Stimulated activated CD4-positive, alpha-beta T cell treated with anti-CD3 and anti-CD28 coated beads, Interleukin-1b, Interleukin-23, amount 100 ng/mL, for 1 hour (primary cell): ENCODE results near the gene ELMOD1.

ENCODE experiments used
- DNase-seq, 2 donors: peaks; one replicate each; pipeline ENCODE4 v3.0.0-alpha.2; 2020; ENCODE audit warnings: low read depth in 2 of 2

ELMOD1 gene

DNA sequence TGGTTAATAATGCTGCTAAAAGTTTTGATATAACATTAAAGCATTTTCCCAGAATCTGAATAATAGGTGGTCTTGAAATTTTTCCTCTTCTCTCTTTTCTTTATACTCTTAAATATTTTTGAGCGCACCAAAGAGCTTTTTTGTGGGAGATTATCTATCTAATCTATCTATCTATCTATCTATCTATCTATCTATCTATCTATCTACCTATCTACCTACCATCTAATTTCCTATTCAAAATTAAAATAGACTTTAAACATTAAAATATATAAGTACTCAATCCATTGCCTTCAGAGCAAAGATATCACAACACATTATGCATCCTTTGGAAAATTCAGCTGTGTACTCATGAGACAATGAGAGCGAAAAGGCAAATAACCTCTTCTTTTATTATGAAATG lies 55.8 kb downstream of the ELMOD1 start:
- DNase-seq, result no peak

DNA sequence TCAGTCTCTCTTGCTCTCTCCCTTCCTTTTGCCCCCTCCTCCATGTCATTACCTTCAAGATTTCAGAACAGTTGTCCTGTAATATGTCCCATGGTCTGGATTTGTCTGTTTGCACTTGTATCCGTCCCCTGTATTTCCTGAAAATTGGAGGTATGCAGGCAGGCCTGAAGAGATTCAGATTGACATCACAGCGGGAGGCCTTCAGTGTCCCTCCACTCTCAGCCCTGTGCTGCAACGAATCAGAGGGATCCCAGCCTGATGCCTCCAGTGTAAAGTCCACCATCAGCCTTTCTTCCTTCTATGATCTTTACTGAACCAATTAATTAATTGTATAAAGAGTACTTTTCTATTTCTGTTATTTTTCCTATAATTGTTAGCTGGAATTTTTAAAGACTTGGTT lies 57.3 kb downstream of the ELMOD1 start:
- no peak for DNase-seq

DNA sequence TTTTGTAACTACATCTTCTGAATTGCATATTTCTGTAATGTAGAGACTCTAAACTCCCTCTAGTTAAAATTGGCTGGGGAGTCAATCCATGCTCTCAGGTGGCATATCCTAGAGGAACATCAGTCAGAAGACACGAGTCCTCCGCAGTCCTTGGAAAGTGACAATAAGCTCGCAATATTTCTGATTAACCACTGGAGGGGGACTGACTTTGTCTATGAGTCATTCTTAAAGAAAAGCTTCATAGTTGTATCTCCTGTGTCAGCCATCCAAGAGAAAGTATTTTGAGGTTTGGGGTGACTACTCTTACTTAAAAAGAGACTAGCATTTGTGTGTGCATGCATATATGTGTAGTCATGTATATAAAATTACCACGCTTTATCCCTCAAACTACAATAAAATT lies 60.7 kb downstream of the ELMOD1 start:
- no peak for DNase-seq

DNA sequence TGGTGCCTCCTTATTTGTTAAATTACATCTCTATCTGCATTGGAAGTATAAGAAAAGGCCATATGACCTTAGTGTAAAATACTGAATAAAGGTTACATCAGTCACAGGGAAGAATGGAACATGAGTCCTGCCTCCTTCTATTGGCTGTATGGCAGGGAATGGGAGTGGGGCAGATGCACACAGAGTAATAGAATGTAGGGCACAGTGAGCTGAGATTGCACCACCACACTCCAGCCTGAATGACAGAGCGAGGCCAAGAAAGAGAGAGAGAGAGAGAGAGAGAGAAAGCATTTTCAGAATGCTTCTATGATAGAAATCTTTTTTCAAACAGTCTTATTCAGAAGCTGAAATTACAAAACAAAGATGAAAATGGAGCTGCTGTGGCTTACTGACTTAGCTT lies 62.1 kb downstream of the ELMOD1 start:
- DNase-seq, result no peak

DNA sequence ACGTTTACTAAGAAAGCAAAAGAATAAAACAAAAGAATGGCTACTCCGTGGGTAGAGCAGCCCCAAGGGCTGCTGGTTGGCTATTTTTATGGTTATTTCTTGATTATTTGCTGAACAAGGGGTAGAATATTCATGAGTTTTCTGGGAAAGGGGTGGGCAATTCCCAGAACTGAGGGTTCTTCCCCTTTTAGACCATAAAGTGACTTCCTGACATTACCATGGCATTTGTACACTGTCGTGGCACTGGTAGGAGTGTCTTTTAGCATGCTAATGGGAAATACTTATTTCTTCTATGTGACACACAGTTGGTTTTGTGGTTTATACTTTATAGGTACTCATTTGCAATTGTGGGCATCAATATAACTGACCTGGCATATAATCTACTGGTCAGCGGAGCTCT lies 64.7 kb downstream of the ELMOD1 start:
- no peak for DNase-seq

DNA sequence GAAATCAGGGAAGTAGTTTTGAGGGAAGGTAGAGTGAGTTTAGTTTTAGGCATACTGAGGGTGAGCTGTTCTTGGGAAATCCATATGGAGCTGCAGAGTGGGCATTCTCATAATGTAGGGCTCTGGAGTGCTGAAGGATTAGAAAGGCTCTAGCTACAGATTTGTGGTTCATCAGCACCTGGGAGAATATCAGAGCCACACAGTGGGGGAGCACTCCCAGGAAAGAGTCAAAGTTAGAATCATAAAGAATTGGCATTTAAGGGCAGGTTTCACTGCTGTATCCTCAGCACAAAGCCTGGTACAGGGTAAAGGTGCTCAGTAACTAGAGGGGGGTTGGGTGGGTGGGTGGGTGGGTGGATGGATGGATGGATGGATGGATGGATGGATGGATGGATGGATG lies 68.4 kb downstream of the ELMOD1 start:
- no peak for DNase-seq

DNA sequence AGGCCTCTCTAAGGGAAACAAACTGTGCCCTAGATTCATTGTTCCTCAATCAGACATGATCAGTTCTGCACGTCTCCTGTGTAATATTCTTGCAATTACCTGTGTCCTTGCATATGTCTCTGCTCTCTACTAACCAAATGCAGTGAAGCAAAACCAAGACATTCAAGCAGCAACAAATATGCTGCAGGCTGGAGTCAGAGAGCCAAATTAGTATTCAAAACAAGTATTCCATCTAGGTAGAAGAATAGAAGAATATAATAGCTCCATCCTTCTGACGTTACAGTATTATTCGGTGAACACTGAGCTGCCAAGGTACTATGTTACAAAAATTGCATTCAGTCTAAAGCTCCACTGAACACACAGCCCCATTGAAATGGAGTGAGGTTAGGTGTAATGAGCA lies 69.1 kb downstream of the ELMOD1 start:
- DNase-seq, result no peak

DNA sequence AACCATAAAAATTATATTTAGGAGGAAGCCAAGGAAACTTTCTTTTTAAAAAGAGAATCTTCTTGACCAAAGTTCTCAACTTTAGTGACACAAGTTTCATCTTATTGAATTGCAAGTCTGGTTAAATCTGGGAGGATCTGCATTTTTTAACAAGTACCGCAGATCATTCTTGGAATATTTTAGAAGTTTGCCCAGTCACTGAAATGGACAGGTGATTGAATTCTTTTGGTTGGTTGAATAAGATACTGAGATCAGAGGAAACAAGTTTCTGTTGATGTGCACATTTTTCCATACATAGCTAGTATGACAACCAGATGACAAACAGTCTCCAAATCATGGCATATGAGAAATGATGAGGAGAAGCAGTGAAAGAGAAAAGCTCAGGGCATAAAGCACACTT lies 70.7 kb downstream of the ELMOD1 start:
- no peak for DNase-seq

DNA sequence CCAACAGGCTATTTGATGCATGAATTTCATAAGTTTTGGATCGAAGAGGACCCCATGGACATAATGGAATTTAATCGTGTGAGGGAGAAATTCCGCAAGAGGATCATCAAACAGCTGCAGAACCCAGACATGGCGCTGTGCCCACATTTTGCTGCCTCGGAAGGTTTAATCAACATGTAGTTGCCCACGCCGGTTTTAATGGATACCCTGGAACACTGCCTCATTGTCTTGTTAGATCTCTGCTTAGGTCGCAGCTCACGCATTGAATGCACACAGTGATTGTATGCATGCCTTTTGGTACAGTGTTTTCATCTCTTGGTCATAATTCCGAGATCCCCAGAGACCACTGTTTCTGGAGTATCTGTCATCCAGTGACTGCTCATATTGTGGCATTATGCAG lies 74.1 kb downstream of the ELMOD1 start:
- DNase-seq, result no peak

DNA sequence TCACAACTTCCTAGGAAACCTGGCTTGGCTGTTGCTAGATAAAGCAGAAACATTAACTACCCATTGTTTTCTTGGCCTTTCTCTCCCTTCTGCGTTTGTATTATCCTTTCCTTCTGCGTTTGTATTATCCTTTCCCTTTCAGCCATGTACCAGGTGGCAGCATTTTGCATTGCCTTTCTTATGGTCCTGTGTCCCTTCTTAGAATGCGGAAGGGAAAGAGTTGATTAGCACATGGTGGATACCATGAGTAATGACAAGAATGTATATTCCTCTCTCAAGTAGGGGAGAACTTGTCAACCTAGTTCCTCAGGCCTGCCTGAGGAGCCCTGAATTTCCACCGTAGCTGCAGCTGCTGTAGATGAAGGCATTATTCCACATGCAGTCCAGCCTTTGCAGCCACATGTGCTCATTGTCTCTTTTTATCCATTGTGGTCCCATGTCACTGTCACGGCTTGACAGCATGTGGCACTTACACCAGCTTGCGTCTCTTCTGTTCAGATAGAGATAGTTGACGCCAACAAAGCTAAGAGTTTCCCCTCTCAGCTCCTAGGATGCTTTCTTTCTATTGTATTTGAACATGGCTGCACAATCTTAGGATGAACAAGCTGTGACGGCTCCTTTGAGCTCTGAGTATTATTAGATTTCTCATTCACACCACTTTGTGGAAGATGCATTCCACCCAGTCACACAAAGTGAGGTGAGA lies 76.1 kb downstream of the ELMOD1 start:
- no peak for DNase-seq

DNA sequence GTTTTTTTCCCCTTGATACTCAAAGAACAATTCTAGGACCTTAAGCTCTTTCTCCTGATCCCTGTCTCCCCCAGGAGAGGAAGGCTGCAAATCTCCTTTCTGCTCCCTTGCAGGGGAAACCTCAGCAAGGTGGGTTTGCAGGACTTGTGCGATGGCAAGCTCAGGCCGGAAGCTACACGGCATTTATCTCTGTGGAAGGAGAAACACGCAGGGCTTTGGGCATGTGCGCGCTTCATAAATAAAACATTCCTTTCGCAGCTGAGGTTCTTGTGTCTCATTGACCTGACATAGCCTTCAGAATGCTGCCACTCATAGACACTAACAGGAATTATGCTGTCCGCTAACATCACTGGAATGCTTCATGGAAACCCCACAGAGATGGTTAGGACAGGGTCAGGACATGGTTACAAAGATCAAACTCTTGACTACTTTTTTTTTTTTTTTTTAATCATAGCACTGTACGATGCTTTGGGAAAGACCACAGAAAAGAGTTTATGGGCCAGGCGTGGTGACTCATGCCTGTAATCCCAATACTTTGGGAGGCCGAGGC lies 78.3 kb downstream of the ELMOD1 start:
- DNase-seq, result no peak

DNA sequence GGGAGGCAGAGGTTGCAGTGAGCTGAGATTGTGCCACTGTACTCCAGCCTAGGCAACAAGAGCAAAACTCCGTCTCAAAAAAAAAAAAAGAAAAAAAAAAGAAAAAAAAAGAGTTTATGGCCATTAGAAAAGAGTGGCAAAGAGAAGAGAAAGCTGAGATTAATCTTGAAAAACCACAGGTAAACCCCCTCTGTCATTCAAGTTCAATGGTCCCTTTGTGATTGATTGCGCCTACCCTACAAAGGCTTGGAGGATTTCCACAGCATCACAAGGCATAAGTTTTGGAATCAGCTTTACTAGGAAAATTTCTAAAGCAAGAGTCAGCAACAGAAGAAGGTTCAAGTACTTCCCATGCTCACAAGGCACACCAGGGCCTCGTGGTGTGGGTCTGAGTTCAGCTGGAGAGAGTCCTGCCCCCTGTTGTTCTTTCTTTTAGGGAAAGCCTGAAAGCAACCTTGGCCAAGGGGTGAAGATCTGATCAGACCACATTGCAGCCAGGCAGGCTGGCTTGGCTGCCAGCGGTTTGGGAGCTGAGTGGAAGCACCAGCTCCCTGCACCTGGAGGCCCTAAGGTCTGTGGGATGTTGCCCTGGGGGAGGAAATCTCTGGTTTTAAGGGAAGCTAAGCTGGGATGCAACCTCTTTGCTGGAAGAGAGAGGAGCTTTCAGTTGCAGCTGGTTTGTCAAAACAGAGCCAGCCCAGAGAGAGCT lies 79.1 kb downstream of the ELMOD1 start:
- DNase-seq, result no peak

DNA sequence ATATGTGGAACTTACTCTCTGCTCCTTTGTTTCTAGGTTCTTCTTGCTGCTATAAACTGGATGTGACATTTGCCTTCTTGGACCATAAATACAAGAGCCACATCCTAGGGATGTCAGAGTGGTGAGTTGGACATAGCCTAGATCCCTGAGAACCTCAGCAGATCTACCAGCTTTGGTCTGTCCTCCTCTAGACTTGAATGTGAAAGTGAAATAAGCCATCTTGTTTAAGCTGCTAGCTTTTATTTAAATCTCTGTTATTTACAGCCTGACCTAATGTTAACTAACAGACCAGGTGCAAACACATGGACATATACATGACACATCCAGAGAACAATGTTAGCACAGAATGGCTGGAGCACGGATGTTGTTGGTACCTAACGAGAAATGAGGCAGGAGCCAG lies 85.0 kb downstream of the ELMOD1 start:
- DNase-seq, result no peak

DNA sequence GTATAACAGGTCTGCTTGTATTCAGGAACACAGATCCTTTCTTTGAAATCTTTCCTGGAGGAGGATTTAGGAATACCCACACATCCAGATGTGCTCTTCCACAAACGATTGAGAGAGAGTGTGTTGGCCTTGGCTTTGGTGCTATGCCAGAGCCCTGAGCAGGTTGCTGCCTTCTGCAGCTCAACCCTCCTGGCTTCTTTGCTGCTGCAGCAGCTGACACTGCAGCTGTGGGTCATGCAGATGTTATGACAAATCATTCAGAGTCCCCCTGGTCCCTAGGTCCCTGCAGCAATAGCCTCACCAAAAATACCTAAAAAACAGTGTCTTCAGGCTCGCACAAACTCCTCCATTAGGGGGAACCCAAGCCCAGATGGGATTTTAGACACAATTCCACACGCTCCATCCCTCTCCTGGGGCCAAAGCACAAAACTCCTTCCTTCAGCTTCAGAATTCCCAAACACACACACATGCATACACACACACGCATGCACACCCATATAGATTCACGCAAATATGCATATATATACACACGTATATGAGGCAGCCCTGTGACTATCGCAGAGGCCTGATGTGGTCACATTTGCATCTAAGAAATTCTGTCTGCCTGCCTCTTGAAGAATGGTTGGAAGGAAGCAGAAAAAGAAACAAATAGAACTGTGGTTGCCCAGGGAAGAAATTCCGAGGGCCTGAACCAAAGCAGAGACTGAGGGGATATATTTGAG lies 85.5 kb downstream of the ELMOD1 start:
- DNase-seq, result no peak

DNA sequence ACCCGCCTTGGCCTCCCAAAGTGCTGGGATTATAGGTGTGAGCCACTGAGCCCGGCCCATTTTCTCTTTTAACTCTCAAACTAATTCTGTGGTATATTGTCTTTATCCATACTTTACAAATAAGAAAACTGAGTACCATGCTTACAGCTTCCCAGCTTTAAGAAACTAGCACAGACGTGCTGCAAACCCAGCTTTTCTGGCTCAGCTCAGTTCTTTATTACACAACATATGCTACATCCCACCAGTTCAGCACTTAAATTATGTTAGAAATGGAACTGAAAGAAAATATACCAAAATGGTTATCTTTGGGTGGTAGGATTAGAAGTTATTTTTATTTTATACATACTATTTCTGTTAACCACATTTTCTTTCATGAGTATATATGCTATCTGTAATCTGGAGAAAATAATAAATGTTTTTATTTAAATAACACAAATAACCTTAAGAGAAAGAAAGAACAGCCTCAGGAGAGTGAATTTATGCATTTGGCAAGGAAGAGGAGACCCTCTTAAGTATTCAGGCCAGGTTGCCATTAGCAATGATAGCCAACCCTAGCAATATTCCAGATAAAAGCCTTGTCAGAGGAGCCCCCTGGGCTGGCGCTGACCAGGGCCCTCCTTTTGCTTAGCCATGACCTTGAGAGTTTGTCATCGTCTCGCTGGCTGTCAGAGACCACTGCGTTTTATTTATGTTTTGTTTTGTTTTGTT lies 87.1 kb downstream of the ELMOD1 start:
- no peak for DNase-seq

DNA sequence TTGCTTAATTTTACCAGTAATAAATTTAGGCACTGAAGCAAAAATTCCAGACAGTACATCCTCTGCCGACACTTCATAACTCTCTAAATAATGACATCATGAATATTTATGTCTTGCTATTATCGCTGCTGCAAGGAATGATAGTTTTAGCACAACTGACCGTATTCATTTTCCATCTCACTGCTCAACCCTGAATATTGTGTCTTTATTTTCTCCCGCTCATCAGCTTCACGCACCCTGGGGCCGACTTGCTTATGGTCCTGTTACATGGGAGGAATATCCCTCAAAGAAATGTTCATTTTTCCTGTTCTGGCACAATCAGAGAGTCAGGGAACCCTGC lies 87.7 kb downstream of the ELMOD1 start:
- DNase-seq, result no peak

DNA sequence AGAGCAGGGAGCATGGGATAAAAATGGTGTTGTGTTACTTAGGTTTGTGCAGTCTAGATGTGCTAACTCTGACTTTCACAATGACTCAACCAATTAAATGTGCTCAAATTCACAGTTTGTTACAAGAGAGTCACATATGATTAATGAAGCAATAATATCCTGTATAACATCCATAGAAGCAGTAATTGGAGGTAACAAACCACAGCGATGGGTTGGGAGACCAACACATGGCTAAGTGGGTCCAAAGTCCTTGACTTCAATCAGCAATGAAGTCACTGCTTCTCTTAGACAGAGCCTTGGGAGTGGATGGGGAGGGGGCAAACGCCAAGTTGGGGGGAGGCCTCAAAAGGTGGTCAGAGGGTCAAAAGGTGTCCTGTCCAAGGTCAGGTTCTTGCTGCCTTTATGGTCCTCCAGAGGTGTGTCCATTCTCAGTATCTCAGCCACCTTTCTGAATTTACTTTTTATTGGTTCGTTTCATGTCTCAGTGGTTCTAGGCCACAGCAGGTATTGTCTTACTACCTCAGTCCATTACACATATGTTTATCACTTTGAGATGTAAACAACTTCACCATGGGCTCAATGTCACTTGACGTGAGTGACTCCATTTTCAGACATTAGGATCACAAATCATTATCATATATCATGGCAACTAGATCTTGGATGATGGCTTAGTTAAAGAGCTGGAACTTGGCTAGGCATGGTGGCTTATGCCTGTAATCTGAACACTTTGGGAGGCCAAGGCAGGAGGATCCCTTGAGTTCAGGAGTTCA lies 88.5 kb downstream of the ELMOD1 start:
- no peak for DNase-seq

DNA sequence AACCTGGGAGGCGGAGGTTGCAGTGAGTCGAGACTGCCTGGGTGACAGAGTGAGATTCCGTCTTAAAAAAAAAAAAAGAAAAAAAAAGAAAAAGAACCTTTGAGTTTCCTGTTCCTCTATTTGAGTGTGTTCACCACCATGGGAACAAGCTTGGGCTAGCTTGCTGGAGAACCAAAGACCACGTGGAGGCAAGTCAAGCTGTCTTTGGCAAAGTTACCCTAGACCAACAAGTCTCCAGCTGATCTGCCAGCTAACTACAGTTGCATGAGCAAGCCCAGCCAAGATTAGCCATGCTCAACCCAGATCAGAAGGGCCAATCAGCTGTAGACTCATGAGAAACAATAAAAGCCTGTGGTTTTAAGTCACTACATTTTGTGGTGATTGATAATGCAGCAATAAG lies 91.2 kb downstream of the ELMOD1 start:
- DNase-seq, result no peak

DNA sequence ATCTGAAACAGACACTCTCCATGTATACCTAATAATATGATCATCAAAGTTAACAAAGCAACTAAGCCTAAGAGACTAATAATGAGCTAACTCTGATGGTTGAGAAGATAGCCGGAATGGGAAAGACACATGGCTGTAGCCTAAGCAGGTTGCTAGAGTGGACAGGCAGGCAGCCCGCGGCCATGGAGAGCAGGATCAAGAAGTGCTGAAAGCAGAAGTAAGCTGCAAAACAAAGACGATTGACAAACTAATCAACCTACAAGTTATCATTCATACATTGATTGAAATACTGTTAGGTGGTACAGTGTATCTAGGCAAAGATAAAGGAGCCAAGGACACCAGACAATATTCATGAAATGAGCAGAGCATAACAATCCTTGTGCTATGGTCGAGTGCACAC lies 91.6 kb downstream of the ELMOD1 start:
- no peak for DNase-seq

DNA sequence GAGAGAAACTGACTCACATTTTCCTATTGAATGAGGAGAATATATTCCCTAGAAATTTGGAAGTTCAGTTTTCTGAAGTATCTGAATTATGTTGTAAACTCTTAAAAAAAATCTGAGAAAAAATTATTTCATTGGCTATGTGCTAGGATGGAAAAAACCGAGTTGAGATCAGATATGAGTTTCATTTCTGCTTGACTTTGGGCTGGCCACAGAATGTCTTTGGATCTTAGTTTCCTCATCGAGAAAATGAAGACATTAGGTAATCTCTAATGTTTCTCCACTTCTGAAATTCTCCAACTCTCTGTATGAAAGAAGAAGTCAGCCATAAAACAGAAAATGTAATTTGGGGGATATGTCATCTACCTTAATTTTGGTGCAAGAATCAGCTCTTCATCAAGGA lies 92.1 kb downstream of the ELMOD1 start:
- no peak for DNase-seq

DNA sequence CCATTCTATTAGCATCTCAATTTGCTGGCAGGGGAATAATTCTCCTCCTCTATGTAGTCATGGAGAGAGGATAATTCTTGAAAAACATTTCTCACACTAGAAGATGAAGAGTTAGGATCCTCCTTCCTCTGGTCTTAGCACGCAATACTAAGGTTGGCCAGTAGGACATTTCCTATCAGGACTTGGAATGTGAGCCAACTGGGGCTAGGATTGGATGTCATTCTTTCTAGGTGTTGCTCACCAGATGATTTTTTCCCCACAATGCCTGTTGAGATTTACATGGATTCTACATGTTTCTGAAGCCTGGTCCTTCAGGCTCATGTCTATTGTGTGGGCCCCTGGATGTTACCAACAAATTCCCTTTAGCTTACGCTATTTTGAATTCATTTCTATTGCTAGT lies 92.9 kb downstream of the ELMOD1 start:
- no peak for DNase-seq
